ENCODE data around the gene HCFC1. TPM values are rescaled to one million over a fixed set of nuclear protein-coding genes. Genes with fewer than 3 reads are reported as not detected.
A peak's percentile ranks its signal among the peaks of the same experiment; 100 is the strongest.

Gene HCFC1
- total RNA-seq, 1 donor from 2014 or later: 108 TPM

GRCh38 chrX:153947009-153947769 is 24.4 kb downstream of the HCFC1 start:
- Mint-ChIP-seq H3K36me3 (ENCODE audit: low read depth) (peaks cover 29% of the 10 kb centered on the region), H3K4me3 (ENCODE audit: low read depth) (no peak overlapping the region)

GRCh38 chrX:153945956-153946943 is 25.4 kb downstream of the HCFC1 start:
- Mint-ChIP-seq H3K27me3 (ENCODE audit: low read depth) (no peaks in the 10 kb centered on the region), H3K4me3 (ENCODE audit: low read depth) (no peak overlapping the region), H3K4me1 (ENCODE audit: low read depth) (peaks cover 16% of the 10 kb centered on the region), H3K9me3 (no peaks in the 10 kb centered on the region), H3K27ac (no peak overlapping the region), H3K36me3 (ENCODE audit: low read depth) (peaks cover 27% of the 10 kb centered on the region)
- no peak for DNase-seq (ENCODE audit: low spot score)
- intact Hi-C loops (cut with micrococcal nuclease): no loop called here

More at GRCh38 chrX:153947009-153947769, 24.4 kb downstream of the HCFC1 start:
- Mint-ChIP-seq H3K9me3 (no peaks in the 10 kb centered on the region), H3K4me1 (ENCODE audit: low read depth) (peaks cover 14% of the 10 kb centered on the region), H3K27me3 (ENCODE audit: low read depth) (no peaks in the 10 kb centered on the region), H3K27ac (peak overlapping the region; percentile 82)
- peak; percentile 71 for DNase-seq (ENCODE audit: low spot score)
- intact Hi-C loops (cut with micrococcal nuclease): loop anchor here (1.0 kb wide), 1 partner anchor 19 kb away; no protein-coding TSS in a partner anchor

- intact Hi-C loops (cut with micrococcal nuclease): no loop called here
- no peak overlapping the region for H3K27ac Mint-ChIP-seq
- no peaks in the 10 kb centered on the region for H3K9me3 Mint-ChIP-seq
- H3K27me3 Mint-ChIP-seq (ENCODE audit: low read depth): no peaks in the 10 kb centered on the region
- peaks cover 16% of the 10 kb centered on the region for H3K4me1 Mint-ChIP-seq (ENCODE audit: low read depth)
- H3K36me3 Mint-ChIP-seq (ENCODE audit: low read depth): peaks cover 15% of the 10 kb centered on the region
- peak overlapping the region; percentile 42 for H3K4me3 Mint-ChIP-seq (ENCODE audit: low read depth)
- DNase-seq (ENCODE audit: low spot score): no peak
These were observed 26.8 kb downstream of the HCFC1 start for GRCh38 chrX:153944800-153945150.

GRCh38 chrX:153944140-153944799 is 27.3 kb downstream of the HCFC1 start, which contains the start of gene RENBP:
Gene RENBP (minus strand): TSS chrX:153944643. CDS start chrX:153944610, 33 bp downstream.
- intact Hi-C loops (cut with micrococcal nuclease): no loop called here
- H3K36me3 Mint-ChIP-seq (ENCODE audit: low read depth): peaks cover 10% of the 10 kb centered on the region
- no peaks in the 10 kb centered on the region for H3K9me3 Mint-ChIP-seq
- no peaks in the 10 kb centered on the region for H3K27me3 Mint-ChIP-seq (ENCODE audit: low read depth)
- peaks cover 12% of the 10 kb centered on the region for H3K4me1 Mint-ChIP-seq (ENCODE audit: low read depth)
- no peak for DNase-seq (ENCODE audit: low spot score)
- peak within 1 kb of the TSS; percentile 82 for H3K4me3 Mint-ChIP-seq (ENCODE audit: low read depth)
- peak within 1 kb of the TSS; percentile 73 for H3K27ac Mint-ChIP-seq

GRCh38 chrX:153941336-153942252 is 30.0 kb downstream of the HCFC1 start:
- H3K27ac Mint-ChIP-seq: peak overlapping the region; percentile 63
- intact Hi-C loops (cut with micrococcal nuclease): no loop called here
- peak overlapping the region; percentile 55 for H3K4me3 Mint-ChIP-seq (ENCODE audit: low read depth)
- no peaks in the 10 kb centered on the region for H3K27me3 Mint-ChIP-seq (ENCODE audit: low read depth)
- no peaks in the 10 kb centered on the region for H3K9me3 Mint-ChIP-seq
- peaks cover 6% of the 10 kb centered on the region for H3K4me1 Mint-ChIP-seq (ENCODE audit: low read depth)
- H3K36me3 Mint-ChIP-seq (ENCODE audit: low read depth): peaks cover 9% of the 10 kb centered on the region
- DNase-seq (ENCODE audit: low spot score): no peak

- H3K27me3 Mint-ChIP-seq (ENCODE audit: low read depth): no peaks in the 10 kb centered on the region
- no peak for DNase-seq (ENCODE audit: low spot score)
- H3K9me3 Mint-ChIP-seq: no peaks in the 10 kb centered on the region
- H3K4me1 Mint-ChIP-seq (ENCODE audit: low read depth): peaks cover 8% of the 10 kb centered on the region
- peaks cover 9% of the 10 kb centered on the region for H3K36me3 Mint-ChIP-seq (ENCODE audit: low read depth)
- intact Hi-C loops (cut with micrococcal nuclease): no loop called here
- H3K4me3 Mint-ChIP-seq (ENCODE audit: low read depth): no peak overlapping the region
- H3K27ac Mint-ChIP-seq: no peak overlapping the region
These were observed 32.0 kb downstream of the HCFC1 start for GRCh38 chrX:153939573-153939972.

GRCh38 chrX:153938226-153938786 is 33.3 kb downstream of the HCFC1 start:
- Mint-ChIP-seq H3K27me3 (ENCODE audit: low read depth) (no peaks in the 10 kb centered on the region), H3K9me3 (no peaks in the 10 kb centered on the region), H3K4me1 (ENCODE audit: low read depth) (peaks cover 5% of the 10 kb centered on the region), H3K4me3 (ENCODE audit: low read depth) (no peak overlapping the region), H3K36me3 (ENCODE audit: low read depth) (peaks cover 15% of the 10 kb centered on the region), H3K27ac (no peak overlapping the region)
- intact Hi-C loops (cut with micrococcal nuclease): no loop called here
- no peak for DNase-seq (ENCODE audit: low spot score)

- H3K27me3 Mint-ChIP-seq (ENCODE audit: low read depth): no peaks in the 10 kb centered on the region
- H3K4me1 Mint-ChIP-seq (ENCODE audit: low read depth): peaks cover 5% of the 10 kb centered on the region
- intact Hi-C loops (cut with micrococcal nuclease): no loop called here
- DNase-seq (ENCODE audit: low spot score): no peak
- no peaks in the 10 kb centered on the region for H3K9me3 Mint-ChIP-seq
- H3K27ac Mint-ChIP-seq: no peak overlapping the region
- peaks cover 15% of the 10 kb centered on the region for H3K36me3 Mint-ChIP-seq (ENCODE audit: low read depth)
- H3K4me3 Mint-ChIP-seq (ENCODE audit: low read depth): no peak overlapping the region
These were observed 34.6 kb downstream of the HCFC1 start for GRCh38 chrX:153937056-153937455.

- Mint-ChIP-seq H3K4me1 (ENCODE audit: low read depth) (peaks cover 2% of the 10 kb centered on the region), H3K27me3 (ENCODE audit: low read depth) (no peaks in the 10 kb centered on the region), H3K36me3 (ENCODE audit: low read depth) (peaks cover 25% of the 10 kb centered on the region), H3K9me3 (no peaks in the 10 kb centered on the region), H3K4me3 (ENCODE audit: low read depth) (peak overlapping the region; percentile 67), H3K27ac (peak overlapping the region; percentile 42)
- no peak for DNase-seq (ENCODE audit: low spot score)
- intact Hi-C loops (cut with micrococcal nuclease): no loop called here
These were observed 36.2 kb downstream of the HCFC1 start for GRCh38 chrX:153935326-153935851.

- Mint-ChIP-seq H3K27ac (peak within 1 kb of the TSS; percentile 42), H3K9me3 (no peaks in the 10 kb centered on the region), H3K36me3 (ENCODE audit: low read depth) (peaks cover 27% of the 10 kb centered on the region), H3K4me1 (ENCODE audit: low read depth) (peaks cover 2% of the 10 kb centered on the region), H3K4me3 (ENCODE audit: low read depth) (peak within 1 kb of the TSS; percentile 84), H3K27me3 (ENCODE audit: low read depth) (no peaks in the 10 kb centered on the region)
- DNase-seq (ENCODE audit: low spot score): peak; percentile 50
- intact Hi-C loops (cut with micrococcal nuclease): no loop called here
These were observed 36.8 kb downstream of the HCFC1 start, which contains the start of gene NAA10 for GRCh38 chrX:153934762-153935325. Gene NAA10 (minus strand): TSS chrX:153935037. CDS start chrX:153934904, 133 bp downstream.

- DNase-seq (ENCODE audit: low spot score): no peak
- H3K4me1 Mint-ChIP-seq (ENCODE audit: low read depth): peaks cover 4% of the 10 kb centered on the region
- H3K27me3 Mint-ChIP-seq (ENCODE audit: low read depth): no peaks in the 10 kb centered on the region
- H3K36me3 Mint-ChIP-seq (ENCODE audit: low read depth): peaks cover 29% of the 10 kb centered on the region
- no peaks in the 10 kb centered on the region for H3K9me3 Mint-ChIP-seq
- intact Hi-C loops (cut with micrococcal nuclease): no loop called here
- peak overlapping the region; percentile 84 for H3K4me3 Mint-ChIP-seq (ENCODE audit: low read depth)
- peak overlapping the region; percentile 17 for H3K27ac Mint-ChIP-seq
These were observed 37.4 kb downstream of the HCFC1 start for GRCh38 chrX:153934148-153934761.

All from activated T-helper 2 cell treated with anti-CD3 and anti-CD28 coated beads, Interferon-gamma antibody, Interleukin-2, Interleukin-4, amounts not matched to agents 10 μg/mL and 5 μg/mL and 100 μg/mL, durations not matched to agents 14 hours and 24 hours and 36 hours (primary cell).